Pancreas (tissue), 10 donors: ENCODE measurements around the gene ADGRG6. TPM values are rescaled to one million over a fixed set of nuclear protein-coding genes. Genes with fewer than 3 reads are reported as not detected.
"Not testable (repeated sequence)": the region's sequence is repeated elsewhere in the genome, so short reads cannot be mapped to it uniquely, and the experiment has no call there.

Experiments
- ATAC-seq, 4 donors: fragments of 200-7000 bp; cut with Tn5 transposase; one replicate each; pipeline versions ENCODE4 v1.8.0 to v1.9.1; 2020; ENCODE audit warnings: mild to moderate bottlenecking in 4 of 4, moderate library complexity in 4 of 4
- DNase-seq, 6 donors: peaks; one replicate each; pipeline ENCODE4 v3.0.0-alpha.2; 2020
- FAIRE-seq: peaks from 2 replicates; lab custom pipeline; 2012; peaks lifted over from hg19 to GRCh38; lab: Jason Lieb, UNC
- H3K27ac ChIP-seq, 4 donors: fragments of 200-600 bp; sonication (generic); 1 replicate in 3 of 4; 2 replicates in 1 of 4; pipeline versions ENCODE4 v1.5.0 to v1.8.0; 2020
- H3K27me3 ChIP-seq, 4 donors: fragments of 200-600 bp; one replicate each; pipeline ENCODE4 v1.8.0; 2021
- H3K36me3 ChIP-seq, 3 donors: fragments of 200-600 bp; sonication (generic) in 1 of 3; one replicate each; pipeline versions ENCODE4 v1.5.0 to v1.8.0; 2020 to 2021
- H3K4me1 ChIP-seq, 3 donors: fragments of 200-600 bp; one replicate each; pipeline ENCODE4 v1.8.0; 2021
- H3K4me3 ChIP-seq, 4 donors: fragments of 200-600 bp; sonication (generic) in 2 of 4; one replicate each; pipeline versions ENCODE4 v1.5.0 to v1.8.0; 2020 to 2021
- H3K9me3 ChIP-seq, 4 donors: fragments of 200-600 bp; one replicate each; pipeline ENCODE4 v1.8.0; 2021
- WGBS, 2 donors: extraction: QIAGEN DNeasy Blood & Tissue Kit; methylation state at CpG; one replicate each; pipeline ENCODE4 v1.1.7; 2013; 5-methylcytosine and 5-hydroxymethylcytosine counted together
- intact Hi-C, 3 donors: fragments of 100-400 bp; cut with DNase I; formaldehyde crosslinking; loops; one replicate each; pipeline versions ENCODE4 v1.11.1 to v1.14.2; 2022
- polyA plus RNA-seq, 2 donors: library from polyadenylated mRNA; stranded (reverse); fragments of 200-250 nt; gene quantifications; one replicate each; pipeline ENCODE4 v1.2.3, GENCODE V29; 2013
- total RNA-seq, 6 donors: library from RNA; stranded (reverse); fragmentation: NEBNext Ultra II Directional in 4 of 6; extraction: Animal tissue kit (Norgen Biotek cat#: 25700) in 4 of 6; gene quantifications; one replicate each; pipeline versions ENCODE4 v1.2.1 to v1.2.4, GENCODE V29; 2021 to 2023
- TF ChIP-seq, protein P1 (sequence below), 4 donors: fragments of 200-600 bp; sonication (generic) in 3 of 4; IDR thresholded peaks; one replicate each; pipeline versions ENCODE4 v1.5.0 to v1.8.0; 2021; ENCODE audit warnings: antibody characterized with exemption in 4 of 4
- donor health status: healthy with polysubstance abuse.
- donor health status: DM: no; HTN: no; CAD: no; lungs with moderate emphysema.
- donor health status: DM: no; HTN: no; CAD: no.
- donor health status: control.
- donor health status: control.
- donor health status: Bipolar disorder and iron deficiency.
- donor health status: DM: yes; HTN: yes; CAD: no.
- donor health status: DM: no; HTN: no; CAD: no.
- donor health status: DM: no; HTN: no; CAD: no.
- donor health status: DM: yes; HTN: yes; CAD: no.

ADGRG6 gene
- total and polyA plus RNA-seq, 8 donors, result 1.6 to 10.7 (median 4.2) TPM

DNA sequence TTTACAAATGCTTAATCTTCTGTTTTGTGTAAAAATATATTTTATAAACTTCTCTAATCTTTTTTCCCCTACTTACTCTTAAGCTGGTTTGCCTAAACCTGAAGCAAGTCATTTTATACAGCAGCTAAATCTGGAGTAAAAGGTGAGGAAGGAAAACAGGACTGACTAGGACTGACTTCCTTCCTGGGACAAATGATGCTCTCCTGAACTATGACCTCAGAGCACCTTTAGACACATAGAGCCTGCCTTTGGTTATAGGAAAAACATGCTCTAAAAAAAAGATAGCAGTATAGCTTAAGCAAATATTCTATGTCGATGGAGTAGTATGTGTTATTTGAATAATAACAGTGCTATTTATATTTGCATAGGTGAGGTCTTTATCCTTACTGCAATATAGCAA lies 21.5 kb upstream of the ADGRG6 start:
- H3K36me3 ChIP-seq, result no peaks in the 10 kb centered on the region
- FAIRE-seq (no peak), DNase-seq (no peak), ATAC-seq (no peak)
- H3K4me1 ChIP-seq, result no peaks in the 10 kb centered on the region
- H3K9me3 ChIP-seq, result no peaks in the 10 kb centered on the region
- H3K27ac ChIP-seq, result peak overlapping the region in 1 of 4 donors; percentile 14
- intact Hi-C loops, result no loop called here
- WGBS, 2 donors, result 59 to 62% methylated on average over 1 of the region's 1 CpG
- TF ChIP-seq, protein P1, sequence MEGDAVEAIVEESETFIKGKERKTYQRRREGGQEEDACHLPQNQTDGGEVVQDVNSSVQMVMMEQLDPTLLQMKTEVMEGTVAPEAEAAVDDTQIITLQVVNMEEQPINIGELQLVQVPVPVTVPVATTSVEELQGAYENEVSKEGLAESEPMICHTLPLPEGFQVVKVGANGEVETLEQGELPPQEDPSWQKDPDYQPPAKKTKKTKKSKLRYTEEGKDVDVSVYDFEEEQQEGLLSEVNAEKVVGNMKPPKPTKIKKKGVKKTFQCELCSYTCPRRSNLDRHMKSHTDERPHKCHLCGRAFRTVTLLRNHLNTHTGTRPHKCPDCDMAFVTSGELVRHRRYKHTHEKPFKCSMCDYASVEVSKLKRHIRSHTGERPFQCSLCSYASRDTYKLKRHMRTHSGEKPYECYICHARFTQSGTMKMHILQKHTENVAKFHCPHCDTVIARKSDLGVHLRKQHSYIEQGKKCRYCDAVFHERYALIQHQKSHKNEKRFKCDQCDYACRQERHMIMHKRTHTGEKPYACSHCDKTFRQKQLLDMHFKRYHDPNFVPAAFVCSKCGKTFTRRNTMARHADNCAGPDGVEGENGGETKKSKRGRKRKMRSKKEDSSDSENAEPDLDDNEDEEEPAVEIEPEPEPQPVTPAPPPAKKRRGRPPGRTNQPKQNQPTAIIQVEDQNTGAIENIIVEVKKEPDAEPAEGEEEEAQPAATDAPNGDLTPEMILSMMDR (IDR thresholded peaks at IDR 0.05), result no peak
- H3K4me3 ChIP-seq, result no peak overlapping the region
- H3K27me3 ChIP-seq, result no peaks in the 10 kb centered on the region

DNA sequence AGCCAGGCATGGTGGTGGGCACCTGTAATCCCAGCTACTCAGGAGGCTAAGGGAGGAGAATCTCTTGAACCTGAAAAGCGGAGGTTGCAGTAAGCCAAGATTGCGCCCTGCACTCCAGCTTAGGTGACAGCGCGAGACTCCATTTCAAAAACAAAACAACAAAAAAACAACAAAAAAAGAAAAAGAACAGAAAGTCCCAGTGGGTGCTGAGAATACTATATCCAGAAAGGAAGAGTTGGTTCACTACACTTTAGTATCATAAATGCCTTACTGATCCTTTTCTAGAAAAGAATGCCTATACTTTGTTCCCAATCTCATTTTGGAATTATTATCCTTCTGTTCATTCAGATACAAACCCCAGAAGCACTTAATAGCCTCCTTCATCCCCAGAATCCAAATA lies 20.9 kb upstream of the ADGRG6 start:
- no peaks in the 10 kb centered on the region for H3K27me3 ChIP-seq
- H3K36me3 ChIP-seq, result no peaks in the 10 kb centered on the region
- ATAC-seq, result no peak
- H3K4me3 ChIP-seq, result no peak overlapping the region
- H3K9me3 ChIP-seq, result no peaks in the 10 kb centered on the region
- intact Hi-C loops, result no loop called here
- no peak for FAIRE-seq
- H3K4me1 ChIP-seq, result no peaks in the 10 kb centered on the region
- DNase-seq, result no peak
- no peak overlapping the region for H3K27ac ChIP-seq
- WGBS, 2 donors, result 98 to 99% methylated on average over 4 of the region's 4 CpGs
- TF ChIP-seq, protein P1 (IDR thresholded peaks at IDR 0.05), result no peak

DNA sequence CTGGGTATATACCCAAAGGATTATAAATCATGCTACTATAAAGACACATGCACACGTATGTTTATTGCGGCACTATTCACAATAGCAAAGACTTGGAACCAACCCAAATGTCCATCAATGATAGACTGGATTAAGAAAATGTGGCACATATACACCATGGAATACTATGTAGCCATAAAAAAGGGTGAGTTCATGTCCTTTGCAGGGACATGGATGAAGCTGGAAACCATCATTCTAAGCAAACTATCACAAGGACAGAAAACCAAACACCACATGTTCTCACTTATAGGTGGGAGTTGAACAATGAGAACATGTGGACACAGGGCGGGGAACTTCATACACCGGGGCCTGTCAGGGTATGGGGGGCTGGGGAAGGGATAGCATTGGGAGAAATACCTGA lies 18.7 kb upstream of the ADGRG6 start:
- ATAC-seq, H3K36me3 ChIP-seq, H3K27me3 ChIP-seq, H3K27ac ChIP-seq, H3K4me1 ChIP-seq, DNase-seq, FAIRE-seq, H3K4me3 ChIP-seq, intact Hi-C loops, H3K9me3 ChIP-seq: not testable (repeated sequence)
- WGBS, 2 donors, result 96 to 97% methylated on average over 2 of the region's 4 CpGs

DNA sequence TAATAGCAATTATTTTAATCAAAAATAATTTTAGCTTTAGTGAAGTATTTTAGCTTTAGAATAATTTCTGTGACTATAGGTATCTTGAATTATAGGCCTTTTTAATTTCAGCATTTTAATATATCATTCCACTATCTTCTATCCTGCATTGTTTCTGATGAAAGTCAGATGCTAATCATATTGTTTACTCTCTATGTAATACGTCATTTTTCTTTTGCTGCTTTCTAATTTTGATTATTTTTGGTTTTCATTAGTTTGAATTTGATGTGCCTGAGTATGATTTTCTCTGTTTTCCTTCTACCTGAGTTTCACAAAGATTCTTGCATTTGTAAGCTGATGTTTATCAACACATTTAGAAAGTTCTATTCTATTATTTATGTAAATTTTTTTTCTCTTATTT lies 17.4 kb upstream of the ADGRG6 start:
- DNase-seq (no peak), ATAC-seq (no peak), FAIRE-seq (no peak)
- Histone ChIP-seq H3K4me3 (no peak overlapping the region), H3K9me3 (no peaks in the 10 kb centered on the region), H3K27ac (no peak overlapping the region), H3K4me1 (no peaks in the 10 kb centered on the region), H3K27me3 (peaks cover 0 to 4% (median 0%) of the 10 kb centered on the region in 4 donors), H3K36me3 (no peaks in the 10 kb centered on the region)
- WGBS, 2 donors, result 52 to 72% methylated on average over 1 of the region's 1 CpG
- intact Hi-C loops, result no loop called here
- TF ChIP-seq, protein P1 (IDR thresholded peaks at IDR 0.05), result no peak

DNA sequence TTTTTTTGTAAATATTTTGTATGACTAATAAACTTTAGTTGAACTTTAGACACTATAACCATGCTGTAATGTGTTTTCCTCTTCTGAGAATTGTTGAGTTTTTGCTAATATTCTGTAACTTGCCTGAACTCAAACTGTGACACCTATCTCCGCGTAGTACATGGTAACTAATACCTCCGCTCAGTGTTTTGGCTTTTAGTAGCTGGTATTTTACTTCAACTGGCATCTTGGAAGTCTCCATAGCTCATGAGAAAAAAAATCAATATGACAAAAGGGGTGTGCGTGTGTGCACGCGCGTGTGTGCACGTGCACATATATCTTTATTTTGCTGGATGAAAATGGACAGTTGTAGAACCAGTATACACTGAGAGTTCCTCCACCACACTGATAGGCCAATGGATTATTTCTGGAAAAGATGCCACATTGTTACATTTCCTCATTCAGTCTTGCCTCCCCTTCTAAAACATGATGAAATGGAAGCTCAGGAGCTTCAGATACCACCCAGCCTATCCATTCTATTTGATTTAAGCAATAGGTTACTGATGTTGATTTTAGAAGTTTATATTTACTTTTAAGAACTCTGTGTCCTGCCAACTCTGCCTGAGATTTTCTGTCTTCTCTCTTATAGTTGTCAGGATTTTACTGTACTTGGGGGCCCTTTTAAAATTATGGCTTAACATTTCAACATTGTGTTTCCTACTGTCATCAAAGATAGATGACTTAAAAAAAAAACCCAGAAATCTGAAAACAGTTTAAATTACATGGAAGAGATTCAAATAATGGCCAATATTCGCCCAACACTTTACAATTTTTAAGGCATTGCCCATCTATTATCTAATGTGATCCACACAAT lies 16.3 kb upstream of the ADGRG6 start:
- ATAC-seq, result no peak
- 89 to 93% methylated on average over 9 of the region's 9 CpGs for WGBS, 2 donors
- FAIRE-seq, result no peak

More for the DNA sequence above, 16.3 kb upstream of the ADGRG6 start:
- no peak for DNase-seq
- H3K9me3 ChIP-seq, result no peaks in the 10 kb centered on the region
- no peak overlapping the region for H3K4me3 ChIP-seq
- intact Hi-C loops, result no loop called here
- peaks cover 0 to 4% (median 0%) of the 10 kb centered on the region in 4 donors for H3K27me3 ChIP-seq
- TF ChIP-seq, protein P1 (IDR thresholded peaks at IDR 0.05), result no peak
- no peak overlapping the region for H3K27ac ChIP-seq
- no peaks in the 10 kb centered on the region for H3K36me3 ChIP-seq
- H3K4me1 ChIP-seq, result no peaks in the 10 kb centered on the region
